ENCODE data around the gene ARHGAP26.

The ARHGAP26 gene

GRCh38 chr5:143238620-143239019, 468.4 kb downstream of the ARHGAP26 start:
- H3K27me3 Mint-ChIP-seq, result no peaks in the 10 kb centered on the region
- H3K4me1 Mint-ChIP-seq (ENCODE audit: low read depth in 2 of 2), result no peaks in the 10 kb centered on the region
- no peak overlapping the region for H3K4me3 Mint-ChIP-seq
- no peaks in the 10 kb centered on the region for H3K9me3 Mint-ChIP-seq
- no peak overlapping the region for H3K27ac Mint-ChIP-seq
- no peaks in the 10 kb centered on the region for H3K36me3 Mint-ChIP-seq (ENCODE audit: insufficient read depth)
- ATAC-seq (replicated peaks), result no peak
- DNase-seq, result no peak

DNA sequence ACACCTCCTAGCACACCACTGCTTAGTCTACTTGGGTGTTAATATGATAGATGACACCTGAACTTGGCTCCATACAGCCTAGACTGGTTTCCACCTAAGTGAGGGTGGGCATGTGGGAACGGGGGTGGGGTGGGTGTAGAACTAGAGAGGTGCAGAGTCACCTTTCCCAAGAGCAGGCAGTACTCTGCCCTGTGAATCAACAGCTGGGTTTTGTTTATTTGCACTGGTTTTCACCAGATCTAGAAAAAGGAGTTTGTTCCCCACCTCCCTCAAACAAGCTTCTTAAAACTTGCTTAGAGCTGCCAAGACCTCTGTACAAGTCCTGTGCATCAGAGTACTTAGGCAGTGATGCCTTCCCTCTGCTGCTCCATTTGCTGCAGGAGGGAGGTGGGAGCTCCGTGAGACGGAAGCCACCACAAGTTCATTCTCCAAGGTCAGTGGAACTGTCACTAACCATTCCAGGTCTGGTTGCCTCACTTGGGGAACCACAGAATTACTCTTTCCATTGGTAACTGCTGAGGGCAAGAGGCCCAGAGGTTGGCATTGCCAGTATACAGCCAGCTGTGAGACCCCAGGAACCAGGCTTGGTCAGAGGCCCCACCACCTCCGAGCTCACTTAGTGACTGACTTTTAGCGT, 469.8 kb downstream of the ARHGAP26 start:
- no peaks in the 10 kb centered on the region for H3K27me3 Mint-ChIP-seq
- H3K9me3 Mint-ChIP-seq, result no peaks in the 10 kb centered on the region
- ATAC-seq (replicated peaks) (no peak), DNase-seq (no peak)
- H3K4me3 Mint-ChIP-seq, result no peak overlapping the region
- no peak overlapping the region for H3K27ac Mint-ChIP-seq
- no peaks in the 10 kb centered on the region for H3K4me1 Mint-ChIP-seq (ENCODE audit: low read depth in 2 of 2)
- H3K36me3 Mint-ChIP-seq (ENCODE audit: insufficient read depth), result no peaks in the 10 kb centered on the region

GRCh38 chr5:143241892-143242291, 471.7 kb downstream of the ARHGAP26 start:
- ATAC-seq (replicated peaks), result no peak
- DNase-seq, result no peak

DNA sequence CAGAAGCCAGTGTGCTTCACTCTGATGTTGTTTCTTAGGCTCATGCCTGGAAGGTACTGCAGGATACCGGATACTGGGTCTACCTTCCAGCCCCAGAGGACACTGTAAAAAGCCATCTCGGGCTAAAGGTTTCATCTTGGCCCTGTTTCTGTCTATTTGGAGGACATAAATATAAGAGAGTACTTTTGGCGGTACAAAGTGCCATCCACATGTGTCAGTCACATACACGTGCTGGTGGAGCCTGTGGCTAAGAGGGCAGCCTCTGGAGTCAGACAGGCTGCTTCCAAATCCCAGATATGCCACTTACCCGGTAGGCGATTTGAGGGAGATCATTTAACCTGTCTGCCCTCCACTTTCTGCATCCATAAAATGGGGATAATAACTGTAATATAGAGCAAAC, 472.9 kb downstream of the ARHGAP26 start:
- ATAC-seq (replicated peaks) (no peak), DNase-seq (no peak)
- H3K27ac Mint-ChIP-seq, result no peak overlapping the region
- H3K4me1 Mint-ChIP-seq (ENCODE audit: low read depth in 2 of 2), result no peaks in the 10 kb centered on the region
- no peaks in the 10 kb centered on the region for H3K36me3 Mint-ChIP-seq (ENCODE audit: insufficient read depth)
- H3K9me3 Mint-ChIP-seq, result peaks cover 0 to 9% of the 10 kb centered on the region in 2 donors
- no peak overlapping the region for H3K4me3 Mint-ChIP-seq
- no peaks in the 10 kb centered on the region for H3K27me3 Mint-ChIP-seq

More at GRCh38 chr5:143241892-143242291, 471.7 kb downstream of the ARHGAP26 start:
- Mint-ChIP-seq H3K27ac (no peak overlapping the region), H3K27me3 (no peaks in the 10 kb centered on the region), H3K4me3 (no peak overlapping the region), H3K9me3 (peaks cover 0 to under 1% of the 10 kb centered on the region in 2 donors), H3K4me1 (ENCODE audit: low read depth in 2 of 2) (no peaks in the 10 kb centered on the region), H3K36me3 (ENCODE audit: insufficient read depth) (no peaks in the 10 kb centered on the region)

DNA sequence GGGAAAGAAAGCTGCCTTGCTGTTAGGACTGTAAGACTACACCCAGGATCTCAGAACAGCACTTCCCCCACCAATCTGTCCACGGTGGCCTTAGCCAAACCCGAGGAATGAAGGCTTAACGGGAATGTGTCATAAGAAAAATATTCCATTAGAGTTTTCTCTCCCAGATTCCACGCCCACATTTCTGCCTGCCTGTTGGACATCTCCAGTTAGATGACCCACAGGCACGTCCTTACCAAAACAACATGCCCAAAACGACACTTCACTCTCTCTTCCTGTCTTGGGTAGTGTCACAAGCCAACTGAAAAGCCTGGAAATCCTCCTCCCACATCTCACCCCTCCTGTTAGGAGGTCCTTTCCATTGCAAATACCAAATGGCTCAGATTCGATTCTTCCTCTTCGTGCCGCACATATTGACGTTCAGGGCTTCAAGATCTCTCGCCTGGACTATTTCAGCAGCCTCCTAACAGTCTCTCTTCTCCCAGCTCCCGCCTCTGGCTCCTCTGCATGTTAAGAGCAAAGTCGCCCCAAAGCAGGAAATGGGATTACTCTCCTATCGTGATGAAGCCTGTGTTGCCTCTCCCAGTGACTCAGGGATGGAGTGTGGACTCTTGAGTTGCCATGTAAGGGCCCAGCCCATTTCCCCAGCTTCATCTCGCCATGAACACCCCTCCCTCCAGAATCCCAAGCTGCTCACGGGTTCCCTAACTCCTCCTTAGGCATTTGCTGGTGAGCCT, 474.0 kb downstream of the ARHGAP26 start:
- Mint-ChIP-seq H3K36me3 (ENCODE audit: insufficient read depth) (no peaks in the 10 kb centered on the region), H3K27ac (peak overlapping the region in 1 of 2 donors; percentile 5), H3K9me3 (peaks cover 0 to 9% of the 10 kb centered on the region in 2 donors), H3K4me1 (ENCODE audit: low read depth in 2 of 2) (no peaks in the 10 kb centered on the region), H3K27me3 (no peaks in the 10 kb centered on the region), H3K4me3 (no peak overlapping the region)
- no peak for DNase-seq
- no peak for ATAC-seq (replicated peaks)

GRCh38 chr5:143244990-143245389, 474.8 kb downstream of the ARHGAP26 start:
- Mint-ChIP-seq H3K9me3 (peaks cover 0 to 9% of the 10 kb centered on the region in 2 donors), H3K4me1 (ENCODE audit: low read depth in 2 of 2) (no peaks in the 10 kb centered on the region), H3K27me3 (no peaks in the 10 kb centered on the region), H3K36me3 (ENCODE audit: insufficient read depth) (no peaks in the 10 kb centered on the region), H3K27ac (no peak overlapping the region), H3K4me3 (no peak overlapping the region)
- ATAC-seq (replicated peaks), result no peak
- DNase-seq, result no peak

DNA sequence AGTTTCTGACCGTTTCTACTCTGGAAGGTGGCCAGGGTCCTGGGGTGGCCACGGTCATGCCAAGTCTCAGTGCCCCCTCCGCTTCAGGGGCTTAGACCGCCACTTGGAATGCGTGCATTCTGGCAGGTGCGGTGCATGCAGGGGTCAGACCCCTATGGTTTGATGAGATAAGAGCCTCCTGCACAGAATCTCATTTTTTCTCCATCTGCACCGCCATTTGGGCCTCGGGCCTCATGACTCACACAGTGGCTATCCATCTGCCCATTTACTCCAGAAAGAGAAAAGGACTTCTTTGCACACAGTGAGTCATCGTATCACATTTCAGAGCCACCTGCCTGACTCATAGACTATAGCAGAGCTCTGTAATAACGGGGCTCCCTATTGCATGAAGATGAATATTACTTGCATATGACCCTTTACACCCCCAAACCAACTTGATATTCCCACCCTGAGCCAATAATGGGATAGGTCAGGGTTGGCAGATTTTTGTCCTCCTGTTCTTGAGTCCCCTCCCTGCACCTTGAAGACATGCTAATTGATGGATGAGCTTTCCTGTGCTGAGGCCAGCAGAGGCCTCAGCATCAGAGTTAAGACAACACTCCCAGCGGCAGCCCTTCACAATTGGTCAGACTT, 475.9 kb downstream of the ARHGAP26 start:
- no peak overlapping the region for H3K27ac Mint-ChIP-seq
- H3K4me1 Mint-ChIP-seq (ENCODE audit: low read depth in 2 of 2), result no peaks in the 10 kb centered on the region
- H3K9me3 Mint-ChIP-seq, result peaks cover 0 to 9% of the 10 kb centered on the region in 2 donors
- DNase-seq (no peak), ATAC-seq (replicated peaks) (no peak)
- no peaks in the 10 kb centered on the region for H3K27me3 Mint-ChIP-seq
- H3K36me3 Mint-ChIP-seq (ENCODE audit: insufficient read depth), result no peaks in the 10 kb centered on the region
- no peak overlapping the region for H3K4me3 Mint-ChIP-seq

- no peak overlapping the region for H3K27ac Mint-ChIP-seq
- H3K9me3 Mint-ChIP-seq, result peaks cover 0 to 9% of the 10 kb centered on the region in 2 donors
- no peak for DNase-seq
- H3K4me3 Mint-ChIP-seq, result no peak overlapping the region
- ATAC-seq (replicated peaks), result no peak
- H3K27me3 Mint-ChIP-seq, result no peaks in the 10 kb centered on the region
- H3K4me1 Mint-ChIP-seq (ENCODE audit: low read depth in 2 of 2), result no peaks in the 10 kb centered on the region
- no peaks in the 10 kb centered on the region for H3K36me3 Mint-ChIP-seq (ENCODE audit: insufficient read depth)
Measured at GRCh38 chr5:143247134-143247815, 477.1 kb downstream of the ARHGAP26 start.

GRCh38 chr5:143248391-143248790, 478.2 kb downstream of the ARHGAP26 start:
- Mint-ChIP-seq H3K27me3 (no peaks in the 10 kb centered on the region), H3K27ac (no peak overlapping the region), H3K4me3 (no peak overlapping the region), H3K36me3 (ENCODE audit: insufficient read depth) (no peaks in the 10 kb centered on the region), H3K9me3 (peaks cover 0 to 9% of the 10 kb centered on the region in 2 donors), H3K4me1 (ENCODE audit: low read depth in 2 of 2) (no peaks in the 10 kb centered on the region)
- no peak for ATAC-seq (replicated peaks)
- no peak for DNase-seq

GRCh38 chr5:143248822-143249579, 478.8 kb downstream of the ARHGAP26 start:
- Mint-ChIP-seq H3K9me3 (peaks cover 0 to 9% of the 10 kb centered on the region in 2 donors), H3K36me3 (ENCODE audit: insufficient read depth) (no peaks in the 10 kb centered on the region), H3K4me3 (no peak overlapping the region), H3K27ac (peak overlapping the region in 1 of 2 donors; percentile 4), H3K27me3 (no peaks in the 10 kb centered on the region), H3K4me1 (ENCODE audit: low read depth in 2 of 2) (no peaks in the 10 kb centered on the region)
- ATAC-seq (replicated peaks) (no peak), DNase-seq (no peak)

DNA sequence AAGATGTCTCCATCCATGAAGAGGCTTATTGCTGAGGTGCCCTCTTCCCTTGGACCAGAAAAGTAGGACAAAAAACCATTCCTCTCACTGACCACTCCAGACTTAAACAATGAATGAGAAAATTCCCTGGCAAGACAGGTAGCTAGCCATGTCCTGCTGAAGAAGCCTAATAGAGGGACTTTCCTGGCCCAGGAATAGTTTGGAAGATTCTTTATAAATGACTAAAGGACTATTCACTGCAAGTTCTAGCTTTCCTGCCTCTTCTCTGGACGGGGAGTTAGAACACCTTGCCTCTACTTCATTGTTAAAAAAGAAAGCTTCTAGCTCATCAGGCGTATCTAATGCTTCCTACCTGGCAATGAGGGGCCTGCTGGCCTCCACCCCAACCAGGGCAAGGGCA, 479.7 kb downstream of the ARHGAP26 start:
- H3K4me3 Mint-ChIP-seq, result no peak overlapping the region
- DNase-seq (no peak), ATAC-seq (replicated peaks) (no peak)
- H3K9me3 Mint-ChIP-seq, result peaks cover 0 to 9% of the 10 kb centered on the region in 2 donors
- no peaks in the 10 kb centered on the region for H3K27me3 Mint-ChIP-seq
- no peaks in the 10 kb centered on the region for H3K36me3 Mint-ChIP-seq (ENCODE audit: insufficient read depth)
- peak overlapping the region in 1 of 2 donors; percentile 12 for H3K27ac Mint-ChIP-seq
- no peaks in the 10 kb centered on the region for H3K4me1 Mint-ChIP-seq (ENCODE audit: low read depth in 2 of 2)

- H3K36me3 Mint-ChIP-seq (ENCODE audit: insufficient read depth), result no peaks in the 10 kb centered on the region
- ATAC-seq (replicated peaks) (no peak), DNase-seq (no peak)
- H3K27ac Mint-ChIP-seq, result no peak overlapping the region
- no peaks in the 10 kb centered on the region for H3K4me1 Mint-ChIP-seq (ENCODE audit: low read depth in 2 of 2)
- no peaks in the 10 kb centered on the region for H3K27me3 Mint-ChIP-seq
- H3K9me3 Mint-ChIP-seq, result peaks cover 0 to 9% of the 10 kb centered on the region in 2 donors
- no peak overlapping the region for H3K4me3 Mint-ChIP-seq
Measured at GRCh38 chr5:143251190-143251589, 481.0 kb downstream of the ARHGAP26 start.

GRCh38 chr5:143251946-143252345, 481.8 kb downstream of the ARHGAP26 start:
- peaks cover 0 to 7% of the 10 kb centered on the region in 2 donors for H3K9me3 Mint-ChIP-seq
- no peak for ATAC-seq (replicated peaks)
- no peaks in the 10 kb centered on the region for H3K27me3 Mint-ChIP-seq
- H3K27ac Mint-ChIP-seq, result no peak overlapping the region
- no peaks in the 10 kb centered on the region for H3K36me3 Mint-ChIP-seq (ENCODE audit: insufficient read depth)
- H3K4me1 Mint-ChIP-seq (ENCODE audit: low read depth in 2 of 2), result no peaks in the 10 kb centered on the region
- no peak for DNase-seq
- H3K4me3 Mint-ChIP-seq, result no peak overlapping the region

Measured in effector memory CD8-positive, alpha-beta T cell (primary cell).